Gastroesophageal sphincter (tissue), 4 donors: ENCODE data around the gene KRT3. TPM values are rescaled to one million over a fixed set of nuclear protein-coding genes. Genes with fewer than 3 reads are reported as not detected.

Source experiments
- ATAC-seq: fragments of 150-250 bp; one replicate; pipeline ENCODE4 v1.9.1; 2016; ENCODE audit warnings: mild to moderate bottlenecking, moderate library complexity
- H3K27ac ChIP-seq, 4 donors: fragments of 200-600 bp; sonication (generic) in 3 of 4; 1 replicate in 3 of 4; 2 replicates in 1 of 4; pipeline ENCODE4 v1.5.1; 2016 to 2019
- H3K27me3 ChIP-seq: fragments of 200-600 bp; sonication (generic); one replicate; pipeline ENCODE4 v1.5.1; 2019
- H3K36me3 ChIP-seq, 2 donors: fragments of 200-600 bp; sonication (generic); one replicate each; pipeline ENCODE4 v1.5.1; 2019; ENCODE audit warnings: control low read depth in 1 of 2
- H3K4me1 ChIP-seq, 3 donors: fragments of 200-600 bp; sonication (generic); 1 replicate in 2 of 3; 2 replicates in 1 of 3; pipeline ENCODE4 v1.5.1; 2016 to 2019; ENCODE audit warnings: control low read depth in 2 of 3
- H3K4me3 ChIP-seq, 2 donors: fragments of 200-600 bp; sonication (generic); one replicate each; pipeline ENCODE4 v1.5.1; 2019; ENCODE audit warnings: mild to moderate bottlenecking in 1 of 2, moderate library complexity in 1 of 2
- H3K9me3 ChIP-seq, 3 donors: fragments of 200-600 bp; sonication (generic); one replicate each; pipeline ENCODE4 v1.5.1; 2017 to 2019; ENCODE audit warnings: control low read depth in 2 of 3
- CTCF ChIP-seq, 4 experiments: fragments of 200-600 bp in 2 of 4; fragments of 450-650 bp in 2 of 4; sonication (generic) in 1 of 4; IDR thresholded peaks; one replicate each; pipeline ENCODE4 v1.5.1; 2017 to 2019; ENCODE audit warnings: antibody characterized with exemption in 4 of 4, mild to moderate bottlenecking in 2 of 4, moderate library complexity in 2 of 4
- EP300 ChIP-seq: sonication (generic); formaldehyde crosslinking; IDR thresholded peaks from one replicate; pipeline ENCODE4 v1.6.1; 2017; ENCODE audit warnings: antibody characterized with exemption, mild to moderate bottlenecking
- POLR2A ChIP-seq, 2 donors: fragments of 450-650 bp; IDR thresholded peaks; one replicate each; pipeline ENCODE4 v1.6.1; 2017; ENCODE audit warnings: antibody characterized with exemption in 2 of 2, mild to moderate bottlenecking in 2 of 2, moderate library complexity in 1 of 2
- POLR2AphosphoS5 ChIP-seq: sonication (generic); formaldehyde crosslinking; IDR thresholded peaks from one replicate; pipeline ENCODE4 v1.6.1; 2017; ENCODE audit warnings: antibody characterized with exemption
- WGBS, 2 donors: methylation state at CpG; one replicate each; pipeline ENCODE4 v1.1.5; 2018; ENCODE audit warnings: low coverage in 1 of 2; 5-methylcytosine and 5-hydroxymethylcytosine counted together
- total RNA-seq, 4 donors: library from RNA; depleted of rRNA; stranded (reverse); fragments of >200 nt; gene quantifications; one replicate each; pipeline ENCODE4 v1.1.0, GENCODE V29; 2016

The KRT3 gene
- total RNA-seq, 4 donors from 2014 or later, result not detected

DNA sequence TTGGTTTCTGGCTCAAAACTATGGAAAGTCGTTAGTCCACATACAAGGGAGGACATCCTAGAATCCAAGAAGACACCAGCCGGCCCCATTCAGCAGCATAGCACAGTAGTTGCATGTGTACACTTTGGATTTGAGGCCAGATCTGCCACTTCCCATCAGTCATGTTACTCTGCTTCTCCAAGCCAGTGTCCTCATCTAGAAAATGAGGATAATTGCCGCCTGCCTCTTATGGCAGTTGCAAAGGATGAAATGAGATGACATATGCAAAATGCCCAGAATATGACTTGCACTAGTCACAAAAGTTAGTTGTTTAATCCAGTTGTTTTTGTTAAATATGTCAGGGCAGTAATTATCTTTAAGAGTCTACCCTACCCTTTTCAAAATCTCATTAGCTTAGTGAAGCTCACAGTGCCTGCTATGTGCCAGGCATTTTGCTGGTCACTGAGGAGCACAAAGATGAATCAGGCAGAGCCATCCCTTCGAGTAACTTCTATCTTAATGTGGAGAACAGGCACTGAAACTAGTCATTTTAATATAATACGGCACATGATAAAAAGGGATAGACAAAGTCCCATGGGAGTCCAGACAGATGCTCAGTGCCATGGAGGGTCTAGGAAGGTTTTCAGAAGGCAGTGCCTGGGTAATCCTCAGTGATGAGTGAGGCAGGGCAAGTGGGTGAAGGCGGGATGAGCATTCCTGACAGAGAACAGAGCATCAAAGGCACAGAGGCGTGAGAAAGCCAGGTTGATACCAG is 12.2 kb downstream of the KRT3 start:
- ATAC-seq, result no peak
- H3K27ac ChIP-seq, result no peak overlapping the region
- H3K4me1 ChIP-seq, result no peaks in the 10 kb centered on the region
- no peaks in the 10 kb centered on the region for H3K9me3 ChIP-seq
- H3K4me3 ChIP-seq, result no peak overlapping the region
- TF ChIP-seq POLR2AphosphoS5 (no peak), CTCF (IDR thresholded peaks at IDR 0.05) (no peak), POLR2A (IDR thresholded peaks at IDR 0.05) (no peak), EP300 (no peak)
- H3K36me3 ChIP-seq, result no peaks in the 10 kb centered on the region
- 72 to 76% methylated on average over 5 of the region's 7 CpGs for WGBS, 2 donors
- H3K27me3 ChIP-seq, result peaks cover 42% of the 10 kb centered on the region

DNA sequence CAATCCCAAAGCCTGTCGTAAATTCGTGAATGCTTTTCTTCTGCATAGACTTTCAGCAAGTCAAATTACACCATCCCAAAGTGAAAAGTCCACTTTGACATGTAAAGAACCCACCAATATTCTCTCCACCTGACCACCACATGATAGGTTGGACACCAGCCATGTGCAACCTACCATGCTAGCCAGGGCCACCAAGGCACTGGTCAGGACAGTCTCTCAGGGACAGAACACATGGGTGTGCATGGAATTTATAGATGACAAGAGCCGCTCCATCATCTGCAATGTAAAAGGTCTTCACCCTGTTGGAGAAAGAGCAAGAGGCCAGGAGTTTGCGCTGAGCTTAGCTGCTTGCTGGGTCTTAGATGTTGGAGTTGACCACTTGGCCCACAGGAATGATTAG is 13.4 kb downstream of the KRT3 start:
- no peak for ATAC-seq
- TF ChIP-seq EP300 (no peak), POLR2AphosphoS5 (no peak), POLR2A (IDR thresholded peaks at IDR 0.05) (no peak), CTCF (IDR thresholded peaks at IDR 0.05) (no peak)
- Histone ChIP-seq H3K27ac (no peak overlapping the region), H3K4me3 (no peak overlapping the region), H3K36me3 (no peaks in the 10 kb centered on the region), H3K9me3 (no peaks in the 10 kb centered on the region), H3K27me3 (peaks cover 43% of the 10 kb centered on the region), H3K4me1 (no peaks in the 10 kb centered on the region)
- 75 to 83% methylated on average over 2 to 4 of the region's 4 CpGs for WGBS, 2 donors

GRCh38 chr12:52781399-52782082 is 14.4 kb downstream of the KRT3 start:
- H3K27ac ChIP-seq, result no peak overlapping the region
- no peak for TF ChIP-seq POLR2AphosphoS5
- no peak for TF ChIP-seq EP300
- TF ChIP-seq CTCF (IDR thresholded peaks at IDR 0.05), result no peak
- TF ChIP-seq POLR2A (IDR thresholded peaks at IDR 0.05), result no peak
- H3K27me3 ChIP-seq, result peaks cover 50% of the 10 kb centered on the region
- ATAC-seq, result no peak
- no peaks in the 10 kb centered on the region for H3K4me1 ChIP-seq
- WGBS, 2 donors, result 75 to 84% methylated on average over 4 of the region's 4 CpGs
- H3K9me3 ChIP-seq, result no peaks in the 10 kb centered on the region
- no peaks in the 10 kb centered on the region for H3K36me3 ChIP-seq
- H3K4me3 ChIP-seq, result no peak overlapping the region

DNA sequence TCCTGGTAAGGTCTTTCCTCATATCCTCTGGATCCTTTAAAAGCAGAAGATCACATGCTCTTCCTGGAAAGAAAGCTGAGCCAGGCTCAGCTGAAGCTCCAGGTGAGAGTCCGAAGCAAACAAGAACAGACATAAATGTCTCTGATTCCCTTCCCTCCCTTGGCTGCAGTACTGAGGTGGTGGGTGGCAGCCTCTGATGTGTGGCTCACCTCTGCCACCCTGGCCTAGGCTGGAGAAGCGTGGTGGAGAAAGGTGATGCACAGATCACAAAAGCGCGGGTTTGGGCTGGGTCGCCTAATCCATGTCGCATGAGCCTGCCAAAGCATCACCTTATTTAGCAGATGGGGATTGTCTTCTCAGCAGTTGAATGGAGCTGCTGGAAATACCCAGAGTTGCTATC is 16.0 kb downstream of the KRT3 start:
- Histone ChIP-seq H3K27me3 (peaks cover 57% of the 10 kb centered on the region), H3K4me3 (no peak overlapping the region), H3K36me3 (no peaks in the 10 kb centered on the region), H3K27ac (no peak overlapping the region), H3K9me3 (no peaks in the 10 kb centered on the region), H3K4me1 (no peaks in the 10 kb centered on the region)
- no peak for ATAC-seq
- no peak for TF ChIP-seq CTCF (IDR thresholded peaks at IDR 0.05)
- no peak for TF ChIP-seq POLR2A (IDR thresholded peaks at IDR 0.05)
- no peak for TF ChIP-seq POLR2AphosphoS5
- TF ChIP-seq EP300, result no peak
- WGBS, 2 donors, result 67 to 93% methylated on average over 3 to 5 of the region's 6 CpGs

DNA sequence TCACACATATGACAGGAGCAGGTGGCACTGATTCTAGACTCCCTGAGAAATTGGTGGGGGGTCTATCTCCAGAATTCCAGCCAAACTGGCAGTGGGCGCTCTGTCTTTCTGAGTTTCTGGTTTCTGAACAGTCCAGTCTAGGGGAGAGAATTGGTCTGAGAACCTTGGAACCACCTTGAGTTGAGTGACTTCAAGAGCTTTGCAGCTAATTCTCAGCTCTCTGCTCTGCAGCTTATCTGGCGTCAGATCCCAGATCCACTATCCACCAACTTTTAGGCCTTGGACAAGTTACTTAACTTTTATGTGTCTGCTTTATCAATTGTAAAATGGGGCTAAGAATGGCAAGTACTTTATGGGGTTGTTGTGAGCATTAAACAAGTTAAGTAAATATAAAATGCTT is 17.1 kb downstream of the KRT3 start:
- no peak overlapping the region for H3K4me3 ChIP-seq
- no peaks in the 10 kb centered on the region for H3K36me3 ChIP-seq
- no peaks in the 10 kb centered on the region for H3K9me3 ChIP-seq
- peaks cover 49% of the 10 kb centered on the region for H3K27me3 ChIP-seq
- TF ChIP-seq EP300, result no peak
- TF ChIP-seq CTCF (IDR thresholded peaks at IDR 0.05), result no peak
- no peak for TF ChIP-seq POLR2A (IDR thresholded peaks at IDR 0.05)
- TF ChIP-seq POLR2AphosphoS5, result no peak
- ATAC-seq, result no peak
- no peaks in the 10 kb centered on the region for H3K4me1 ChIP-seq
- WGBS, 2 donors, result 100% methylated on average over 1 of the region's 2 CpGs; no CpG with 5 or more reads in 1 of the 2 donors
- no peak overlapping the region for H3K27ac ChIP-seq
